ENCODE results near the gene MCF2L2.
A peak's percentile ranks its signal among the peaks of the same experiment; 100 is the strongest.

MCF2L2 gene

GRCh38 chr3:183149915-183150750 lies 278.3 kb downstream of the MCF2L2 start:
- TF ChIP-seq TCF4 (CRISPR knock-in tag; IDR thresholded peaks at IDR 0.05; ENCODE audit: borderline replicate concordance) (no peak), ZNF70 (CRISPR knock-in tag; IDR thresholded peaks at IDR 0.05) (no peak), POU6F1 (CRISPR knock-in tag; IDR thresholded peaks at IDR 0.05; ENCODE audit: borderline replicate concordance, low read depth) (no peak), TOX (CRISPR knock-in tag; IDR thresholded peaks at IDR 0.05; ENCODE audit: borderline replicate concordance) (no peak), PPARA (CRISPR knock-in tag; IDR thresholded peaks at IDR 0.05; ENCODE audit: borderline replicate concordance) (no peak), SNAI2 (CRISPR knock-in tag; IDR thresholded peaks at IDR 0.05) (no peak), ESRRG (CRISPR knock-in tag; IDR thresholded peaks at IDR 0.05) (no peak), OSR1 (CRISPR knock-in tag; IDR thresholded peaks at IDR 0.05) (no peak), ZFP3 (CRISPR knock-in tag; IDR thresholded peaks at IDR 0.05) (no peak), GLIS3 (CRISPR knock-in tag; IDR thresholded peaks at IDR 0.05) (no peak), BACH2 (CRISPR knock-in tag; IDR thresholded peaks at IDR 0.05; ENCODE audit: borderline replicate concordance) (no peak), ARNTL (CRISPR knock-in tag; IDR thresholded peaks at IDR 0.05; ENCODE audit: borderline replicate concordance, low read depth) (no peak), CSDC2 (CRISPR knock-in tag; IDR thresholded peaks at IDR 0.05) (no peak), ISL1 (CRISPR knock-in tag; IDR thresholded peaks at IDR 0.05) (no peak), ZNF565 (CRISPR knock-in tag; conservative IDR thresholded peaks at IDR 0.05; ENCODE audit: low read depth) (no peak), ZNF8 (CRISPR knock-in tag; IDR thresholded peaks at IDR 0.05) (no peak), ZFP30 (CRISPR knock-in tag; IDR thresholded peaks at IDR 0.05) (no peak)
- TF ChIP-seq, protein P1, sequence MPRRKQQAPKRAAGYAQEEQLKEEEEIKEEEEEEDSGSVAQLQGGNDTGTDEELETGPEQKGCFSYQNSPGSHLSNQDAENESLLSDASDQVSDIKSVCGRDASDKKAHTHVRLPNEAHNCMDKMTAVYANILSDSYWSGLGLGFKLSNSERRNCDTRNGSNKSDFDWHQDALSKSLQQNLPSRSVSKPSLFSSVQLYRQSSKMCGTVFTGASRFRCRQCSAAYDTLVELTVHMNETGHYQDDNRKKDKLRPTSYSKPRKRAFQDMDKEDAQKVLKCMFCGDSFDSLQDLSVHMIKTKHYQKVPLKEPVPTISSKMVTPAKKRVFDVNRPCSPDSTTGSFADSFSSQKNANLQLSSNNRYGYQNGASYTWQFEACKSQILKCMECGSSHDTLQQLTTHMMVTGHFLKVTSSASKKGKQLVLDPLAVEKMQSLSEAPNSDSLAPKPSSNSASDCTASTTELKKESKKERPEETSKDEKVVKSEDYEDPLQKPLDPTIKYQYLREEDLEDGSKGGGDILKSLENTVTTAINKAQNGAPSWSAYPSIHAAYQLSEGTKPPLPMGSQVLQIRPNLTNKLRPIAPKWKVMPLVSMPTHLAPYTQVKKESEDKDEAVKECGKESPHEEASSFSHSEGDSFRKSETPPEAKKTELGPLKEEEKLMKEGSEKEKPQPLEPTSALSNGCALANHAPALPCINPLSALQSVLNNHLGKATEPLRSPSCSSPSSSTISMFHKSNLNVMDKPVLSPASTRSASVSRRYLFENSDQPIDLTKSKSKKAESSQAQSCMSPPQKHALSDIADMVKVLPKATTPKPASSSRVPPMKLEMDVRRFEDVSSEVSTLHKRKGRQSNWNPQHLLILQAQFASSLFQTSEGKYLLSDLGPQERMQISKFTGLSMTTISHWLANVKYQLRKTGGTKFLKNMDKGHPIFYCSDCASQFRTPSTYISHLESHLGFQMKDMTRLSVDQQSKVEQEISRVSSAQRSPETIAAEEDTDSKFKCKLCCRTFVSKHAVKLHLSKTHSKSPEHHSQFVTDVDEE (CRISPR knock-in tag; IDR thresholded peaks at IDR 0.05), result no peak
- TF ChIP-seq, protein P2, sequence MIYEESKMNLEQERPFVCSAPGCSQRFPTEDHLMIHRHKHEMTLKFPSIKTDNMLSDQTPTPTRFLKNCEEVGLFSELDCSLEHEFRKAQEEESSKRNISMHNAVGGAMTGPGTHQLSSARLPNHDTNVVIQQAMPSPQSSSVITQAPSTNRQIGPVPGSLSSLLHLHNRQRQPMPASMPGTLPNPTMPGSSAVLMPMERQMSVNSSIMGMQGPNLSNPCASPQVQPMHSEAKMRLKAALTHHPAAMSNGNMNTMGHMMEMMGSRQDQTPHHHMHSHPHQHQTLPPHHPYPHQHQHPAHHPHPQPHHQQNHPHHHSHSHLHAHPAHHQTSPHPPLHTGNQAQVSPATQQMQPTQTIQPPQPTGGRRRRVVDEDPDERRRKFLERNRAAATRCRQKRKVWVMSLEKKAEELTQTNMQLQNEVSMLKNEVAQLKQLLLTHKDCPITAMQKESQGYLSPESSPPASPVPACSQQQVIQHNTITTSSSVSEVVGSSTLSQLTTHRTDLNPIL (CRISPR knock-in tag; IDR thresholded peaks at IDR 0.05; ENCODE audit: low read depth), result no peak
- TF ChIP-seq, protein P3, sequence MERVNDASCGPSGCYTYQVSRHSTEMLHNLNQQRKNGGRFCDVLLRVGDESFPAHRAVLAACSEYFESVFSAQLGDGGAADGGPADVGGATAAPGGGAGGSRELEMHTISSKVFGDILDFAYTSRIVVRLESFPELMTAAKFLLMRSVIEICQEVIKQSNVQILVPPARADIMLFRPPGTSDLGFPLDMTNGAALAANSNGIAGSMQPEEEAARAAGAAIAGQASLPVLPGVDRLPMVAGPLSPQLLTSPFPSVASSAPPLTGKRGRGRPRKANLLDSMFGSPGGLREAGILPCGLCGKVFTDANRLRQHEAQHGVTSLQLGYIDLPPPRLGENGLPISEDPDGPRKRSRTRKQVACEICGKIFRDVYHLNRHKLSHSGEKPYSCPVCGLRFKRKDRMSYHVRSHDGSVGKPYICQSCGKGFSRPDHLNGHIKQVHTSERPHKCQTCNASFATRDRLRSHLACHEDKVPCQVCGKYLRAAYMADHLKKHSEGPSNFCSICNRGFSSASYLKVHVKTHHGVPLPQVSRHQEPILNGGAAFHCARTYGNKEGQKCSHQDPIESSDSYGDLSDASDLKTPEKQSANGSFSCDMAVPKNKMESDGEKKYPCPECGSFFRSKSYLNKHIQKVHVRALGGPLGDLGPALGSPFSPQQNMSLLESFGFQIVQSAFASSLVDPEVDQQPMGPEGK (CRISPR knock-in tag; IDR thresholded peaks at IDR 0.05; ENCODE audit: borderline replicate concordance), result no peak
- no peak for ATAC-seq

DNA sequence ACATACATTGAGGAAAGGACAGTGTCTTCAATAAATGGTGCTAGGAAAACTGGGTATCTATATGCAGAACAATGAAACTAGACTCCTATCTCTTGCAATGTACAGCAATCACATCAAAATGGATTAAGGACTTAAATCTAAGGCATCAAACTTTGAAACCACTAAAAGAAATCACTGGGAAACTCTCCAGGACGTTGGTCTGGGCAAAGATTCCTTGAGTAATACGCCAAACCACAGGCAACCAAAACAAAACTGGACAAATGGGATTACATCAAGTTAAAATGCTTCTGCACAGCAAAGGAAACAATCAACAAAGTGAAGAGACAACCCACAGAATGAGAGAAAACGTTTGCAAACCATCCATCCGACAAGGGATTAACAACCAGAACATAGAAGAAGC lies 280.4 kb downstream of the MCF2L2 start:
- TF ChIP-seq, protein P3 (CRISPR knock-in tag; IDR thresholded peaks at IDR 0.05; ENCODE audit: borderline replicate concordance), result 0 out of 2 replicates have a peak, but pooled peaks have one; percentile 44
- TF ChIP-seq ZNF70 (CRISPR knock-in tag; IDR thresholded peaks at IDR 0.05) (no peak), ZNF8 (CRISPR knock-in tag; IDR thresholded peaks at IDR 0.05) (no peak), ZC3H10 (CRISPR knock-in tag; IDR thresholded peaks at IDR 0.05) (no peak), GLIS3 (CRISPR knock-in tag; IDR thresholded peaks at IDR 0.05) (no peak), RARB (CRISPR knock-in tag; IDR thresholded peaks at IDR 0.05) (no peak)
- no peak for ATAC-seq

Measured in SK-N-SH treated with all-trans-retinoic acid at 6 μM for 48 hours (cell line).